ENCODE measurements around the gene MFSD6.

MFSD6 gene

DNA sequence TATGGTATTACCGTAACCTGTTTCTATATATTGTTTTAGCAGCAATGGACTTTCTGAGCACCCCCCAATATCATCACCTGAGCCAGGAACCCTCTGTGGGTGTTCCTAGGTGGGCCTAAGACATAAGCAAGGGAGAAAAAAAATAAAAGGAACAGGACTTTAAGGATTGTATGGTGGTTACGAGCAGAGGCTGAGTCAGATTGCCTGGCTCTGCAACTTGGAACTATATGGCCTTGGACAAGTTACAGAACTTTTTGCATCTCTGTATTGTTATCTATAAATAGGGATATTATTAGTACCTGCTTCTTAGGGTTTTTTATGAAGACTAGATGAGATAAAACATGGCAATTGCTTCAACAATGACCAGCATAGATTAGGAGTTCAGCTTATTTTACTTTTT is 34.9 kb downstream of the MFSD6 start:
- no peak for DNase-seq

DNA sequence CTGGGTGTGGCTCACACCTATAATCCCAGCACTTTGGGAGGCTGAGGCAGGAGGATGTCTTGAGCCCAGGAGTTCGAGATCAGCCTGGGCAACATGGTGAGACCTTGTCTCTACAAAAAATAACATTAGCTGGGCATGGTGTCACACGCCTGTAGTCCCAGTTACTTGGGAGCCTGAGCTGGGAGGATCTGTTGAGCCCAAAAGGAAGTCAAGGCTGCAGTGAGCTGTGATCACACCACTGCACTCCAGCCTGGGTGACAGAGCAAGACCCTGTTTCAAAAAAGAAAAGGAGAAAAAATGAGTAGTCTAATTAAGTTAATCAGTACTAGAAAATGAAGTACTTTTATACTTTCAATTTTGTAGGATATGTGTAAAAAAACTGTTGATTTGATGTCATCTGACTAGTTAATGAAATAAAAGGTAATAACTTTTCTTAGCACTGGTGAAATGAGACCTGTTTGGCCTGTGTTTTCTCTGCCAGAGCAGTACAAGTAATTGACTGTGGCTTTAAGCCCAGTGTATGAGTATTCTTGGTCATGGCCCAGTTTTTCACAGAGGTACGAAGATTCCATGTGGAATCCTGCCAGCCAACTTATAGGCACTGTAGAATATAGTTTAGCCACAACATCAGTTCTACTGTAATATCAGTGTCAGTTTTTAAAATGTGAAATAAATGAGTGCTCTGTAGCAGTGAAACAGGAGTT is 35.8 kb downstream of the MFSD6 start:
- no peak for DNase-seq

DNA sequence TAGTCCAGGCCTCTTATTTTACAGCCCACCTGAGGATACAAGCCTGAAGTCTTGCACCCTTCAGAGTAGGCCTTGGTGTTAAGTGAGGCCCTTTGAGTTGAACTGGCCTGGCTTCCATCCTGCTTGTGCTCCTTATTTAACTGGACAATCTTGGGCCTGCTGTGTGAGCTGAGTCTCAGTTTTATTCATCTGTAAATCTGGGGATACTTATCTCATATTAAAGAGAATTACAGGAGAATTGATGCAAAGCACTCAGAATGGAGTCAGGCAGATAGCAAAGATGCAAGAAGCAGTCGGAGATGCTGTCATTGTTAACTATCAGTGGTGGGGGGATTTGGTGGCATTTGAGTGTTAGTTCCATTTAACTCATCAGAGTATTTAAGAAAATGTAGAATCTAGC is 36.8 kb downstream of the MFSD6 start:
- no peak for DNase-seq

DNA sequence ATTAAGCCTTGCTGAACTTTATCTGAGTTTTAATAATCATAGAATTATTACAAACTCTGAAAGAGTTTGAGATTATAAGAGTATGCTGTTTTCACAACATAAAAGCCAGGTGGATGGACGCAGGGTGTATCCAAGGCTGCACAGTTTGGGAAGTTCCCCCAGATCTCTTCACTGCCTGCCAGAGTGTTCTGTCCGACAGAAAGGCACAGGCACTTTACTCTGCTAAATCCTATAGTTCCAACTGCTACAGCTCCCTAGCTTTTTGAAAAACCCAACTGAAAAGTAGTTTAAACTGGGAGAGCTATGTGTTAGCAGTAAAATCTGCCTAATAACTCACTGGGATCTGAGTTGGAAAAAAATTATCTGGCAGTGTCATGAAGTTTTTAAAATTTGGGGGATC is 38.0 kb downstream of the MFSD6 start:
- no peak for DNase-seq

DNA sequence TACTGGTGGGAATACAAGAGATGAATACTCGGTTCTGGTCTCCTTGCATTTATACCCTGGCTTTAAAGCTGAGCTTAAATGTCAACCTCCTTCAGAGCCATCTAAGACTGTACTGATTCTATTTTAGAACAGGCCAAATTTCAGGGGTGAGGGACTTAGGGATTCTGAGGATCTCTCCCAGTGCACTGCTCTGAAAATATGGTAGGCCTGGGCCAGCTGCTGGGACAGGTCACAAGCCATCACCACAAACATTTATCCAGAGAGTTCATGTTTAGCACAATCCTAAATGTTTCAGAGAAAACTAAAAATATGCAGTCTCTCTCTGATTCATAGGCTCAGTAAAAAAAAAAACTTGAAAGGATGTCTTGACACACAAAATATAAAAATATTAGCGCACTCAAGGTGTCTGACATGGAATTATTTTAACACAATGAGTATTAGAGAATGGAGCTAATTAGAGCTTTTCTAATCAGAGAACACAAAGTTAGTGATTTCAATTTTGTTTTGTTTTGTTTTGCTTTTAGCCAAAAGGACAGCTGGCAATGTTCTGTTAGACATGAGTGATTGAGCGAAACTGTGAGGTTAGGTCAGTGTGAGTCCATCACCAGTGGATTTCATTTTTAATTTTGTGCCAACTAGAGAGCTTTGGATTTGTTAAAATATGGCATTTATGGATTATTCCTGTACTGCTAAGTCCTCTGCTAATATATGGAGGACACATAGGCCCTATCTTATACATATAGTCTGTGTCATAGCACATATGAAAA is 38.8 kb downstream of the MFSD6 start:
- no peak for DNase-seq

DNA sequence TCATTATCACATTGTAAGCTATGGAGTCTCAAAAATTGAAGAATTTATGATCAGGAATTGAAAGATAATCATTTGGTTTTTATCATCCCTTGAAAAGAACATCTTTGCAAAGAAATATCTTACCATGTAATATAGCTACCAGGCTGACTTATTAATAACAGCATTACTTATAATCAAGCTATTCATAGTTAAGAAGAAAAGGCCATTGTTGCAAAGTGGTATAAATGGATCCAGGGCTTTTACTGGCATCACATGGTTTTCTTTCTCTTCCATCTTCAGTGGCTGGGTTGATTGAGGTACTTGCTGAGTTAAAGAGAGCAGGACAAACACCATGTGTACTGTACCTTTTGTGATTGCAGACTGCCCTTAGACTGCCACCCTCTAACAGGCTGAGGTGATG is 39.6 kb downstream of the MFSD6 start:
- DNase-seq, result no peak

DNA sequence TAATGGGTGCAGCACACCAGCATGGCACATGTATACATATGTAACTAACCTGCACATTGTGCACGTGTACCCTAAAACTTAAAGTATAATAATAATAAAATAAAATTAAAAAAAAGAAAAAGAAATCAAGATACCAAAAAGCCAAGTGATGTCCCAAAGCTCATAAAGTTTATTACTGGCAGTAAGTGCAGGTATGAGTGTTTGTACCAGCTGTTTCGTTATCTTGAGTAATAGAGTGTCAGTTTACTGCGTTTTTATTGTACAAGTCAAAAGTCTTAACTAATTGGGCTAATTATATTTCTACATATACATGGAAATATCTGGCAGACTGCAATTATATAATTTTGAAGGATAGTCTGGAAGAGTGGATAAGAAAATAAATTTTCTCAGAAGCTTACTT is 41.8 kb downstream of the MFSD6 start:
- no peak for DNase-seq

DNA sequence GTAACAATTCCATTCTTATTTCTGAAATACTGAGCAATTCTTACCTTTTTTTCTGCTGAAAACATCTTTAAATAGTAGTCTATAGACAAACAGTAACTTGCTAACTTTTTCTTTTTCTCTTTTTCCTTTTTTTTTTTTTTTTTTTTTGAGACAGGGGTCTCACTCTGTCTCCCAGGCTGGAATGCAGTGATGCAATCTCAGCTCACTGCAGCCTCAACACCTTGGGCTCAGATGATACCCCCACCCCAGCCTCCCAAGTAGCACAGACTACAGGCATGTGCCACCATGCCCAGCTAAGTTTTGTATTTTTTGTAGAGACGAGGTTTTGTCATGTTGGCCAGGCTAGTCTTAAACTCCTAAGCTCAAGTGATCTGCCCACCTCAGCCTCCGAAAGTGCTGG is 42.2 kb downstream of the MFSD6 start:
- DNase-seq, result no peak

DNA sequence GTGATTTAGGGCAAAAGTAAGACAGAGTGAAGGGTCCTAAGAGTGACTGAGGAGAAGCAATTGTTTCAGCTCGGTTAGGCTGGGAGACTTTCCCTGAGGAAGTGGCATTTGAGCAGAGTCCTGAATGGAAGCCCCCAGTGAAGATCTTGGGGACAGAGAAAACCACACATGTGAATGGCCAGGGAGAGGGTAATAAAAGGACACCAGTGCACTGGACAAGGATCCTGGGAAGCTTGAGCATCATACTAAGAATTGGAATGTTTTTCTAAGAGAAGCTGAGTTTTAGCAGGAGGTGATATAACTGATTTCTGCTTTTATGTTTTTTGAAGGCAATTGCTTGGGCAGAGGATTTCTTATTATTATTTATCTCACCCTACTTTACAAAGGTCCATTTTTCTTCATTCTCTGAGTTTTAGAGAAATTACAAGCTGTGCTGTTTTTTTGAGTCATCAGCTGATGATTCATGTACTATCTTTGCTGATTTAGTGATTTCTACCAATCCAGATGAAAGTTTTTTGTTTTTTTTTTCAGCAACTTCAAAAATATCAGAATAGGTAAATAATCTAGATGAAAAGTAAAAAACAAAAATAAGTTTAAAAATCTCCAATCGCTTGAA is 43.5 kb downstream of the MFSD6 start:
- DNase-seq, result no peak

DNA sequence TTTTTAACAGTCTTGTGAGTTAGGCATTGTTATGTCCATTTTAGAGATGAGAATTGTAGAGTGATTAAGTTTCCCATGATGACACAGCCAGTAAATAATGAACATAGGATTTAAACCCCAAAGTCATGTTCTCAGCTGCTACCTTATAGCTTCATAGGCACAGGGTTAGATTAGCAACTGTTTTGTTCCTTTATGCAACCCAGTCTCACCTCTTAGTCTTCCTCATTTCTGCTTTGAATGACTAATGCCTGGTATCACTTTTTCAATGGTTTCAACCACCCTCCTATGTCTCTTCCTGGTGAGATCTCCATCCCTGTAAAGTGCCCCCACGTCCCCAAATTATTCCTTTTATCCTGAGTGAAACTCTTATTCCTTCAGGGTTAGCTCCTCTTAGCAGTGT is 44.3 kb downstream of the MFSD6 start:
- DNase-seq, result no peak

DNA sequence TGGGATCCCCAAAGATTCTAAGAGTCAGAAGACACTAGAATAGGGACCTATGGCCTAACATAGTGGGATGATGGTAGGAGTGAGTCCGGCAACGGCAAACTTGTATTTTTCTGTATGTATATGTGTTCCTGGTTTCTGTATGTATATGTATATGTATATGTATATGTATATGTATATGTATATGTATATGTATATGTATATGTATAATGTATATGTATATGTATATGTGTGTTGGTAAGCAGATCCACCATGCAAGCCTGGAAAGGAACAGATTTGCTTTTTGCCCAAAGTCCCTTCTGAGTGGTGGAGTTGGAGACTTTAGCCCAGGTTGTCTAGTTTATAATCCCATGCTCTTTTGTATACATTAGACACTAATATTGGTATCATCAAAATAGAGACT is 46.6 kb downstream of the MFSD6 start:
- DNase-seq, result no peak

DNA sequence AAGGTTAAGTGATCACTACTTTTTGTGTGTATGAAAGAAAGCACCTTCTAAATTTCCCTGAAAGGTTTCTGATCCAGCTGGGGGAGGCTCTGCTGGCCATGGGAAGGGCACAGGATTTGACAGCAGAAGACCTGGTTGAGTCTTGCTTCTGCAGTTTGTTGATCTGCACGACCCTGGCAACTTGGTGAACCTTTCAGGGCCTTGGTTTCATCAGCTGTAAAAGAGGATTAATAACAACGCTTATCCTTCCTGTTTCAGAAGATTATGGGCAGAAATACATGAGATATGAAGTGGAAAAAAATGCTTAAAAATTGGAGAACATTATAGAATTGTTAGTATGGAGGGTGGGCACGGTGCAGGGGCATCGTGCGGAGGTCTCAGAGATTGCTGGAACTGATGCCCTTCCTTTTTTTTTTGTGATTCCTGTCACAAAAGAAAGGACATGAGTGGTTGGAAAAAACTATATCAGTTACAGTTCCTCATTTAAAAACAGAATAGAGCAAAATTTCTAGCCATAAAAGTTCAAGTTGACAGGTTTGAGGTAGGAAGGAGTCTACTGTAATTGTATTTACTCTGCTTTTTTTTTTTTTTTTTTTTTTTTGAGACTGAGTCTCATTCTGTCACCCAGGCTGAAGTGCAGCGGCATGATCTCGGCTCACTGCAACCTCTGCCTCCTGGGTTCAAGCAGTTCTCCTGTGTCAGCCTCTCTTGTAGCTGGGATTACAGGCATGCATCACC is 47.4 kb downstream of the MFSD6 start:
- no peak for DNase-seq

DNA sequence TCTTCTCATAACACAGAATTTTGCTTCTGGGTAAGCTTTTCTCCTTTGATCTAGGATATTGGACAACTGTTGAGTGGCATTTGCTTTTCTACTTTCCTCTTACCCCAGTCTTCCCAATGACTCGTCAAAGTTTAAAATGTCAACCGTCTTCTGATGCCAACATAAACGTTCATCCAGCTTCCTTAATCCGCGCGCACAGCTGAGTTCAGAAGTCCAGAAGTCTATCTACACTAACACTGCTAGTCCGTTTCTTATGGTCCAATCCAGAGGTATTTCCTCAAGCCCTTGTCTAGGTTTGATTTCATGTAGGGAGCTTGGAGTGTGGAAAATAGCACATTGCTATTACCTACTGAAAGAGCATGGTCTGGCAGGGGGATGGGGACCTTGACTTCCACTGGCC is 48.7 kb downstream of the MFSD6 start:
- no peak for DNase-seq

DNA sequence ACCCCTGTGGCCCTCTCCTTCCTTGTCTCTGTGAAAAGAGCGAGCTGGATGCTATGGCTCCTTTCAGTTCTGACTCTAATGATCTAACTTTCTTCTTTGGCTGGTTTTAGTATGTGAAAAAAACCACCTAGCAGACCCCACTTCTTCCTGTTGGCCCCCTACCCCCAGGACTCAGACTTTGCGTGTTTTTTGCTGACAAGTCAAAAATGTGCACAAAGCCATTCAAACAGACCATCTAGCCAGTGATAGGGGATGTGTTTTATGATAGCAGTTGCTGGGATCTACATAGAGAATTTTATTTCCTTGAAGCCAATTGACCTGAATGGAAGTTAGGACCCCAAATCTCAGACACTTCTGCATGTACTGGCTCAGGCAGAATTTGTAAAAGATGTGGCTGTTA is 49.1 kb downstream of the MFSD6 start:
- no peak for DNase-seq

DNA sequence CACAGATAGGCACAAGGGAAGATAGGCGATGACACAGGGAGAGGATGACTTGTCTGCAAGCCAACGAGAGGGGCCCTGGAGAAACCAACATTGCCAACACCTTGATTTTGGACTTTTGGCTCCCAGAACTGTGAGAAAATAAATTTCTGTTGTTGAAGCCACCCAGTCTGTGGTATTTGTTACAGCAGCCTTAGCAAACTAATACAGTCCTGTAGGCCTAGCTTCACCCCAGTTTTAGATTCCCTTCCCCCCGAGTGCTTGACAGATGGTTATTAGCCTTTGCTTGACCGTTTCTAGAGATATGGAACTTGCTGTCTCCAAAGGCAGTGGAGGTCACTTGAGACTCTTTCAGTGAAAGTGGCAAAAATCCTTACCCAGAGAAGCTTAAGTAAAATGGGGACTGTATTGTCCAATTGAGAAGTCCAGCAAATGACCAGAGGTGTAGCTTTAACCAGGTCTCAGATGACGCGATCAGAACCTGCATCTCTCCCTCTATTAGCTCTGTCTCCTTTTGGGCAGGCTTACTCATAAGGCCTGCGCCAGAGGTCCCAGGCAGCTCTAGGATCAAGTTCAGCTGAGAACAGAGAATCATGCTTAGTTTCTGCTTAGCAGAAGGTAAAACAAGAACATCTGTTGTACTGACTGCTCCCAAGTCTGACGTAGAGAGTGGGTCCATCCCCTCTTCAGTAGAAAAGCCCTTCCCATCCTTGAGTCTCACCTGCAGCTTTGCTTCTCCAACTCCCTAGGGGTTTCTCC is 50.4 kb downstream of the MFSD6 start:
- no peak for DNase-seq

DNA sequence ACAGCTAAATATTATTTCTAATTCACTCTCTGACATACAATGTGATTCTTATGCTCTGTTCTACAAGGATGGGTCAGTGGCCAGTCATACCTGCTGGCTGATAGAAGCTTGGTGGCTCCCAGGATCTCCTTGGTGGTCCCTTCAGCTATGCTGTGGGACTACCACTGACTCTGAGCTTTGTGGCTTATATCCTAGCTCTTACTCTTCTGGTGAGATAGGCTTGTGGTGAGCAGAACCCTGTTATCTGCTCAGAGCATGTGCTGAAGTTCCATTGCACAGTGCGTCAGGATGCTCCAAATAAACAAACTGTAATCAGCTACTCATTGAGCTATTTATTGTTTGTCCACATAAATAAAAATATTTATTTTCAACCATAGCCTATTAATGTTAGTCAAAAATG is 51.7 kb downstream of the MFSD6 start:
- DNase-seq, result no peak

DNA sequence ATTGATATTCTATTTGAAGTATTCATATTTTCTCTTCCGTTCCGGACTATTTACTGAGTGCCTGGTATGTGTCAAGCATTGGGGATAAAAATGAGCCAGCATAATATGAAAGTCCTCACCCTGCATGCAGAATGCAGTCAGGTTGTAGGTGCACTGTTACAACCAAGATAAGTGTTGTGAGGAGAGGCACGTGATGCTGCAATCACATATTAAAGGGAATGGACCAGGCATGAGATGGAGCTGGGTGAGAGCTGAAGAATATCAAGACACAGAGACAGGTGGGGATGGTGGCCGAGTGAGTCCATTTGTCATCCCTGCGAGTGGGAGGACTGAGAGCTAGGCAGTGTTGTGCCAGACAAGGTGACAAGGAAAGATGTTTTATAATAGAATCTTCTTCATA is 52.3 kb downstream of the MFSD6 start:
- DNase-seq, result no peak

DNA sequence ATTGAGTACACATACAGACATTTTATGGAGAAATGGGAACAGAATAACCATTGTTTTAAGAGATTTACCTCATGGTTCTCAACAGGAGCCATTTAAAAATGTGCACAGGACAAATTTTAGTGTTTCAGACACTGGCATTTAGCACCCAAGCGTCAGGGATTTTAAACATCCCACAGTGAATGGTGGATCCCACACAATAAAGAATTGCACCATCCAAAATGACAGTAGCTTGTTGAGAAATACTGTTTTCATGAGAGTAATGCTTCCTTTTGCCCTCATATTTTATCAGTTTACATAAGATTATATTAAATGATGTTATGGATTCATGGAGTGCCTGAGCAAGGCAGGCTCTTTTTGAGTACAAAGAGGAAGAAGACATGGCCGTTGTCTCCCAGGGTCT is 54.0 kb downstream of the MFSD6 start:
- DNase-seq, result no peak

DNA sequence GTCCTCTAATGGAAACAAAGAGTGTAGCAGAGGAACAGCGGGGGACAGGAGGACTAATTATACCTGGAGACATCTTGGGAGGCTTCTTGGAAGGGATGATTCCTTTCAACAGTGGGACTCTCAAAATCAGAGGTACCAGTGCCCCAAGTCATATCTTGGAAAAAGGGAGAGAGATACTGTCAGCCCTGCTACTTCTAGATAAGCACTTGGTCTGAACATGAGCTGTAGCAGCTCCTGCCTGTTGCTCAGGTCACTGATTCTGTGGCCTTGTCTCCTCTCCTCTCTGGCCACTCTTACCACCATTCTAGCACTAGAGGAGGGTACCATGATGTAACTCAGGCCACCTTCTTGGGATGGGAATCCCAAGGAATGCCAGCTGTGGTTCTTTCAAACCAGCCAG is 54.5 kb downstream of the MFSD6 start:
- DNase-seq, result no peak

DNA sequence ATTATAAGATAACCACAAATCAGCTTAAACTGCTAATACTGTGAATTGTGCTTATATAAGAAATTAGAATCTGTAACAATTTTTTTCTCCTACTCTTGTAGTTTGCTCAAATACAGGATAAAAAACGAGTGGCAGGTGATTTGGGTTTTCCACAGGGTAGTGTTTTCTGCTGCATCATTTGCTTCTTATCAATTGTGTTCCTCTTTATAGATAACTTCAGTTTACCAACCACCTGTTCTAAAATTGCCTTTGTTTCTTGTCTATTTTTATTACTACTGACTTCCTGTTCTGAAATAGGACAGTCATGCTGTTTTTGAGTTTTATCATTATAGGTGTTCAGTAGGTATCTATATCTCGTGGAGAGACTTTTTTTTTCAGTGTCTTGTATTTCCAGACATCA is 56.9 kb downstream of the MFSD6 start:
- no peak for DNase-seq

DNA sequence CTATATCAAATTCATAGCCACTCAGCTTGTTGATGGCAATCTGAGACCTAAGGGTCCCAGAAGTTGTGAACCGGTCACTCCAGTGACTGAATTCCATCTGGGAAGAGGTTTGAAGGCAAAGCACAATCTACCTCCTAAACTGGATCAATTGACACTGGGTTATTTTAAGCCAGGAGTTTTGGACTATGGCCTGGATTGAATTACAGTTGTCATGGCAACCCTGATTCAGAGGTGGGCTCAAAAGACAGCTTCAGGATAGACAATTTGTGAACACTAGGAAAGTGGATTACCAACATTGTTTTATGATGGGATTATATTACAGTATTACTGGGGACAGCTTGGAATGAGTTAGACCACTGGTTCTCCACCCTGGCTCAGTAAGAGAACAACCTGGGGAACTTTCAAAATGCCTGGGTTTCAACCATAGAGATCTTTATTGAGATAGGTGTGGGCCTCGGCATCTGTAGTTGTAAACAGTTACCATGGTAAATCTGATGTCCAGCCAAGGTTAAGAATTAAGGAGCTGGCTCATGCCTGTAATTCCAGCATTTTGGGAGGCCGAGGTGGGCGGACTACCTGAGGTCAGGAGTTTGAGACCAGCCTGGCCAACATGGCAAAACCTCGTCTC is 58.8 kb downstream of the MFSD6 start:
- no peak for DNase-seq

DNA sequence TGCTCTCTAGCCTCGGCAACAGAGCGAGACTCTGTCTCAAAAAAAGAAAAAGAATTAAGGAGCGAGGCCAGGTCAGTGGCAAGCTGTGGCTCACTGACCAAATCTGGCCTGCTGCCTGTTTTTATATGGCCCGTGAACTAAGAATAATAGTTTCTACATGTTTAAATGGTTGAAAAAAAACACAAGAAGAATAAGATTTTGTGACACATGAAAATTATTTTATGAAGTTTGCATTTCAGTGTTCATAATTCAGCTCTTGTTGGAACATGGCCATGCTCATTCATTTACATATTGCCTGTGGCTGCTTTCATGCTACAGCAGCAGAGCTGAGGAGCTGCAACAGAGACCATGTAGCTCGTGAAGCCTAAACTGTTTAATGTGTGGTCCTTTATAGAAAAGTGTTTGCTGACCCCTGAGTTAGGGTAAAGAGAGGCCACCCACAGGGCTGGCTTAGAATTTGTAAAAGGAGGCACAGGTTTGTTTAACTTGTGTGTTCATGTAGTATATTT is 59.5 kb downstream of the MFSD6 start:
- DNase-seq, result no peak

Data from stimulated activated naive CD4-positive, alpha-beta T cell treated with Interleukin-2 at 50 U/mL for 16 hours (primary cell).